Thoracic aorta (tissue), 2 donors: ENCODE measurements around the gene MEOX1. TPM values are rescaled to one million over a fixed set of nuclear protein-coding genes. Genes with fewer than 3 reads are reported as not detected.

ENCODE experiments used
- ATAC-seq: fragments of 150-250 bp; one replicate; pipeline ENCODE4 v1.8.0; 2017; ENCODE audit warnings: low read depth; ENCODE audit not compliant: insufficient number of reproducible peaks, low FRiP score
- DNase-seq: peaks from one replicate; pipeline ENCODE4 v3.0.0-alpha.2; 2020; ENCODE audit warnings: low spot score
- H3K27ac ChIP-seq, 2 donors: fragments of 200-600 bp; sonication (generic); 1 replicate in 1 of 2; 2 replicates in 1 of 2; pipeline ENCODE4 v1.5.1; 2016; ENCODE audit warnings: mild to moderate bottlenecking in 2 of 2, moderate library complexity in 2 of 2
- H3K27me3 ChIP-seq: fragments of 200-600 bp; sonication (generic); replicated peaks from 2 replicates; pipeline ENCODE4 v1.6.0; 2016; ENCODE audit warnings: mild to moderate bottlenecking; ENCODE audit not compliant: insufficient read depth
- H3K36me3 ChIP-seq: fragments of 200-600 bp; sonication (generic); one replicate; pipeline ENCODE4 v1.5.1; 2016
- H3K4me1 ChIP-seq, 2 donors: fragments of 200-600 bp; sonication (generic); 1 replicate in 1 of 2; 2 replicates in 1 of 2; pipeline versions ENCODE4 v1.5.1 to v1.6.0; 2016; ENCODE audit warnings: low read depth in 2 of 2, mild to moderate bottlenecking in 1 of 2; ENCODE audit not compliant: control insufficient read depth in 1 of 2
- H3K4me3 ChIP-seq: fragments of 200-600 bp; sonication (generic); 2 replicates; pipeline ENCODE4 v1.5.1; 2016; ENCODE audit warnings: mild to moderate bottlenecking
- H3K9me3 ChIP-seq: fragments of 200-600 bp; sonication (generic); 2 replicates; pipeline ENCODE4 v1.5.1; 2016
- CTCF ChIP-seq: fragments of 200-600 bp; sonication (generic); IDR thresholded peaks from one replicate; pipeline ENCODE4 v1.5.1; 2019; ENCODE audit warnings: antibody characterized with exemption
- total RNA-seq, 2 donors: library from RNA; depleted of rRNA; stranded (reverse); fragments of >200 nt; gene quantifications; one replicate each; pipeline versions ENCODE4 v1.1.0 to v1.2.3, GENCODE V29; 2016

MEOX1 gene
- total RNA-seq, 2 donors from 2014 or later = 3.0 to 5.4 TPM

GRCh38 chr17:43640491-43641252 lies 21.1 kb downstream of the MEOX1 start:
- Histone ChIP-seq H3K9me3 (no peaks in the 10 kb centered on the region), H3K36me3 (no peaks in the 10 kb centered on the region), H3K27ac (no peak overlapping the region), H3K4me1 (peaks cover 0 to 5% of the 10 kb centered on the region in 2 donors), H3K27me3 (no peaks in the 10 kb centered on the region), H3K4me3 (no peak overlapping the region)
- ATAC-seq = no peak
- DNase-seq = no peak
- no peak for TF ChIP-seq CTCF

- TF ChIP-seq CTCF = no peak
- Histone ChIP-seq H3K4me1 (peaks cover 0 to 4% of the 10 kb centered on the region in 2 donors), H3K36me3 (no peaks in the 10 kb centered on the region), H3K4me3 (no peak overlapping the region), H3K9me3 (no peaks in the 10 kb centered on the region), H3K27me3 (no peaks in the 10 kb centered on the region), H3K27ac (no peak overlapping the region)
- DNase-seq (no peak), ATAC-seq (no peak)
These were observed 24.0 kb downstream of the MEOX1 start for GRCh38 chr17:43637563-43638323.

GRCh38 chr17:43636426-43636825 lies 25.3 kb downstream of the MEOX1 start:
- H3K36me3 ChIP-seq = no peaks in the 10 kb centered on the region
- H3K9me3 ChIP-seq = no peaks in the 10 kb centered on the region
- ATAC-seq (no peak), DNase-seq (no peak)
- no peak overlapping the region for H3K27ac ChIP-seq
- peaks cover 0 to 4% of the 10 kb centered on the region in 2 donors for H3K4me1 ChIP-seq
- no peak for TF ChIP-seq CTCF
- H3K4me3 ChIP-seq = no peak overlapping the region
- H3K27me3 ChIP-seq = no peaks in the 10 kb centered on the region

GRCh38 chr17:43634591-43635125 lies 27.1 kb downstream of the MEOX1 start:
- no peak overlapping the region for H3K27ac ChIP-seq
- ATAC-seq = no peak

More at GRCh38 chr17:43634591-43635125, 27.1 kb downstream of the MEOX1 start:
- Histone ChIP-seq H3K27me3 (no peaks in the 10 kb centered on the region), H3K4me1 (peaks cover 0 to 4% of the 10 kb centered on the region in 2 donors), H3K9me3 (no peaks in the 10 kb centered on the region), H3K36me3 (no peaks in the 10 kb centered on the region), H3K4me3 (no peak overlapping the region)
- no peak for TF ChIP-seq CTCF
- no peak for DNase-seq
